Stomach smooth muscle (tissue), 2 donors: Measurements from ENCODE around the gene MAST2.
"Not testable (repeated sequence)": the region's sequence is repeated elsewhere in the genome, so short reads cannot be mapped to it uniquely, and the experiment has no call there.

Source experiments
- H3K27ac ChIP-seq: one replicate; pipeline ENCODE4 v1.7.0; 2013; ENCODE audit warnings: mild to moderate bottlenecking, low read length, inconsistent platforms
- H3K27me3 ChIP-seq, 2 donors: one replicate each; pipeline ENCODE4 v1.7.0; 2013; ENCODE audit warnings: low read length in 2 of 2; ENCODE audit not compliant: insufficient read depth in 2 of 2, control insufficient read depth in 1 of 2
- H3K36me3 ChIP-seq, 2 donors: one replicate each; pipeline ENCODE4 v1.7.0; 2013; ENCODE audit warnings: low read length in 2 of 2; ENCODE audit not compliant: control insufficient read depth in 2 of 2, insufficient read depth in 2 of 2
- H3K4me1 ChIP-seq: one replicate; pipeline ENCODE4 v1.7.0; 2013; ENCODE audit warnings: low read length; ENCODE audit not compliant: control insufficient read depth, insufficient read depth
- H3K4me3 ChIP-seq, 2 donors: one replicate each; pipeline ENCODE4 v1.7.0; 2013; ENCODE audit warnings: low read length in 2 of 2
- H3K9ac ChIP-seq, 2 donors: one replicate each; pipeline ENCODE4 v1.7.0; 2013; ENCODE audit warnings: low read length in 2 of 2, mild to moderate bottlenecking in 1 of 2
- H3K9me3 ChIP-seq, 2 donors: one replicate each; pipeline ENCODE4 v1.7.0; 2013; ENCODE audit warnings: low read length in 2 of 2; ENCODE audit not compliant: control insufficient read depth in 2 of 2
- donor health status: healthy.
- donor health status: Pancreatic carcinoma.

Gene MAST2

GRCh38 chr1:45836861-45837260 is 33.4 kb downstream of the MAST2 start:
- H3K4me3 ChIP-seq, H3K27ac ChIP-seq, H3K36me3 ChIP-seq, H3K27me3 ChIP-seq, H3K9me3 ChIP-seq, H3K9ac ChIP-seq, H3K4me1 ChIP-seq: not testable (repeated sequence)

- H3K4me3 ChIP-seq, H3K9me3 ChIP-seq, H3K4me1 ChIP-seq, H3K36me3 ChIP-seq, H3K9ac ChIP-seq, H3K27me3 ChIP-seq, H3K27ac ChIP-seq: not testable (repeated sequence)
These were observed 34.9 kb downstream of the MAST2 start for GRCh38 chr1:45838322-45838721.

GRCh38 chr1:45840704-45841103 is 37.3 kb downstream of the MAST2 start:
- H3K4me1 ChIP-seq, result peaks cover 6% of the 10 kb centered on the region
- H3K4me3 ChIP-seq, result no peak overlapping the region
- no peaks in the 10 kb centered on the region for H3K36me3 ChIP-seq
- no peak overlapping the region for H3K9ac ChIP-seq
- H3K27ac ChIP-seq, result no peak overlapping the region
- no peaks in the 10 kb centered on the region for H3K9me3 ChIP-seq
- H3K27me3 ChIP-seq, result no peaks in the 10 kb centered on the region

GRCh38 chr1:45842786-45843185 is 39.4 kb downstream of the MAST2 start:
- peaks cover 6% of the 10 kb centered on the region for H3K4me1 ChIP-seq
- no peaks in the 10 kb centered on the region for H3K9me3 ChIP-seq
- H3K27ac ChIP-seq, result no peak overlapping the region
- no peak overlapping the region for H3K4me3 ChIP-seq
- H3K36me3 ChIP-seq, result no peaks in the 10 kb centered on the region
- no peaks in the 10 kb centered on the region for H3K27me3 ChIP-seq
- H3K9ac ChIP-seq, result no peak overlapping the region

GRCh38 chr1:45843474-45843905 is 40.1 kb downstream of the MAST2 start:
- Histone ChIP-seq H3K4me1 (peaks cover 6% of the 10 kb centered on the region), H3K27ac (no peak overlapping the region), H3K27me3 (no peaks in the 10 kb centered on the region), H3K36me3 (no peaks in the 10 kb centered on the region), H3K9ac (no peak overlapping the region), H3K4me3 (no peak overlapping the region), H3K9me3 (no peaks in the 10 kb centered on the region)

GRCh38 chr1:45844000-45844399 is 40.6 kb downstream of the MAST2 start:
- not testable (repeated sequence) for H3K4me3 ChIP-seq, H3K36me3 ChIP-seq, H3K9me3 ChIP-seq, H3K27me3 ChIP-seq, H3K27ac ChIP-seq, H3K4me1 ChIP-seq, H3K9ac ChIP-seq

GRCh38 chr1:45846931-45847330 is 43.5 kb downstream of the MAST2 start:
- Histone ChIP-seq H3K36me3 (no peaks in the 10 kb centered on the region), H3K27me3 (no peaks in the 10 kb centered on the region), H3K4me3 (no peak overlapping the region), H3K9me3 (no peaks in the 10 kb centered on the region), H3K9ac (no peak overlapping the region), H3K27ac (no peak overlapping the region), H3K4me1 (no peaks in the 10 kb centered on the region)

GRCh38 chr1:45848097-45848496 is 44.7 kb downstream of the MAST2 start:
- Histone ChIP-seq H3K27ac (no peak overlapping the region), H3K4me1 (no peaks in the 10 kb centered on the region), H3K4me3 (no peak overlapping the region), H3K9me3 (no peaks in the 10 kb centered on the region), H3K9ac (no peak overlapping the region), H3K36me3 (no peaks in the 10 kb centered on the region), H3K27me3 (no peaks in the 10 kb centered on the region)

- no peaks in the 10 kb centered on the region for H3K36me3 ChIP-seq
- no peaks in the 10 kb centered on the region for H3K27me3 ChIP-seq
- no peaks in the 10 kb centered on the region for H3K4me1 ChIP-seq
- no peak overlapping the region for H3K27ac ChIP-seq
- no peaks in the 10 kb centered on the region for H3K9me3 ChIP-seq
- H3K4me3 ChIP-seq, result no peak overlapping the region
- no peak overlapping the region for H3K9ac ChIP-seq
These were observed 45.3 kb downstream of the MAST2 start for GRCh38 chr1:45848714-45849113.

- H3K4me3 ChIP-seq, result no peak overlapping the region
- no peaks in the 10 kb centered on the region for H3K9me3 ChIP-seq
- H3K27me3 ChIP-seq, result no peaks in the 10 kb centered on the region
- no peak overlapping the region for H3K9ac ChIP-seq
- no peaks in the 10 kb centered on the region for H3K36me3 ChIP-seq
- no peaks in the 10 kb centered on the region for H3K4me1 ChIP-seq
- H3K27ac ChIP-seq, result no peak overlapping the region
These were observed 46.6 kb downstream of the MAST2 start for GRCh38 chr1:45850017-45850416.

- H3K27me3 ChIP-seq, result no peaks in the 10 kb centered on the region
These were observed 51.3 kb downstream of the MAST2 start for GRCh38 chr1:45854724-45855123.

More at GRCh38 chr1:45854724-45855123, 51.3 kb downstream of the MAST2 start:
- Histone ChIP-seq H3K27ac (no peak overlapping the region), H3K4me3 (no peak overlapping the region), H3K4me1 (no peaks in the 10 kb centered on the region), H3K9me3 (no peaks in the 10 kb centered on the region), H3K36me3 (no peaks in the 10 kb centered on the region), H3K9ac (no peak overlapping the region)
